ENCODE data around the gene PADI1.

Gene PADI1

DNA sequence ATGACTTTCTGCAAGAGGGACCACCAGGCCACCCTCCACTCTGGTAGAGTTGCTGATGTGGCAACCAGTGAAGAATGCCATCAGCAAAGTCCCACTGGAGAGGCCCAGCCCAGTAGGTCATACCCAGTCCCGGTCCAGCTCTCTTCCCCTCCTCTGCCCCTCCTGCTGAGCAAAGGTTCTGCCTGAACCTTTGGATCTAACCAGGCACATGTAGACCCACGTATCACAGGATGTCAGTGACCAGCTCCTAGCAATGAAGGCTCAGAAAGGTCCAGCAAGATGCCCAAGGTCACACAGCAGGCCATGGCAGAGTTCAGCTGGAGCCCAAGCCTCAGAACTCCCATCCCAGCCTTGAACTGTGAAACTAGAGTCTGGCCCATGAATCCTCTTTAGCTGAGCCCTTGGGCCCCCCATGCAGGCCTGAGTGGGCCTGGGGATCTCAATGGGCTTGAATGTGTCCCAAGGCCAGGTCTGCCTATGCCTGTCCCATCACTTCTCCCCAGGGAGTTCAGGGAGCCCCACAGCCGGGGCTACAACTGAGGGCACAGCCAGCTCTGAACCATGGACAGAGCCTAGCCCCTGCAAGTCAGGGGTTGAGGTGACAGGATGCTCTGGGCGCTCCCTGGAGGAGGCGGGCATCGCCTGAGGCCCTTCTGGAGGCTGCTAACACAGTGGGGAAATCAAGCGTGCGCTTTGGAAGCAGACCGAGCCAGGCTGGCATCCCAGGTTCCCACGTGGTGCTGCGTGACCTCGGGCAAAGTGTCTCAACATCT is 21.4 kb upstream of the PADI1 start:
- no peak for DNase-seq (ENCODE audit: low spot score)

DNA sequence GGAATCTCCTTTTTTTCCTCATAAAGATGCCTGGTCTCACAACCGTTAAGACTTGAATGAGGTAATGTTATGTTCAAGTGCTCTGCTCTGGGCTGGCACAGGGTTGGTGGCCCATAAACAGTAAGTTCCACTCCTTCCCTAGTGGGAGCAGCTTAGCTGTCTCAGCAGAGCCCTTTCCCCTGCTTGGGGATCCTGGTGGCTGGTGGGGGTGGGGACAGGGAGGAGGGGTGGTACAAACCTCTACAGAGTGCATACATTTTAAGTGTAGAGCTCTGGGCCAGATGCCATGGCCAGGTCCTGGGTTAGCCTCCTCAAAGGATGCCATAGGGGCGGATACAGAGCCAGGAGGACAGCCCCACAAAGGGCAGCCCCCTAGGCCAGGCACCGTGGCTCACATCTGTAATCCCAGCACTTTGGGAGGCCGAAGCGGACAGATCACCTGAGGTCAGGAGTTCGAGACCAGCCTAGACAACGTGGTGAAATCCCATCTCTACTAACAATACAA is 20.7 kb upstream of the PADI1 start:
- DNase-seq (ENCODE audit: low spot score) = no peak

DNA sequence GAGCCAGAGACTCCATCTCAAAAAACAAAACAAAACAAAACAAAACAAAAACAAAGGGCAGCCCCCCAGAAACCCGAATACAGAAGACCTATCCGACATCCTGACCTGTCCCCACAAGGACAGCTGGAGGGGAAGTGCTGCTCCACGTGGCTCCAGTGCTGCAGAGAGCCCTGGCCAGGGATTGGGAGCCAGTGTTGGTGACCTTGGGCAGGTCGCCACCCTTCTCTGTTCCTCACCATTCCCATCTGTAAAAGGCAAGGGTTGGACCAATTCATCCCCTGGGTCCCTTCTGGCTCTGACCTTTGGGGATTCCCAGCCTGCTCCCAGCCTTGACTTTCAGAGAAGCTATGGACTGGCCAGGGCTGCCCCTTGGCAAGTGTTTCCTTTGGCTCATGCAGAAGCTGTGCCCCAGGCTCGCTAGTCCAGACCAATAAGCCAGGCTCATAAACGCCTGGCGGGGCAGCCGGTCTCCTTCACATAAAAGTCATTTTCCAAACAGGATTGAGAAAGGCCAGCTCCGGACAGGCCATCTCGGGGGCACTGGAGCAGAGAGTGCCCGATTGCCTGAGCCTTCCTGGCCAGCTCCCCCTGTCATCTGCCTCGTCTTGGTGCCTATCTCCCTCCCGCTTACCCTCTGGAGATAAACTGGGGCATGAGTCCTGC is 20.0 kb upstream of the PADI1 start:
- no peak for DNase-seq (ENCODE audit: low spot score)

DNA sequence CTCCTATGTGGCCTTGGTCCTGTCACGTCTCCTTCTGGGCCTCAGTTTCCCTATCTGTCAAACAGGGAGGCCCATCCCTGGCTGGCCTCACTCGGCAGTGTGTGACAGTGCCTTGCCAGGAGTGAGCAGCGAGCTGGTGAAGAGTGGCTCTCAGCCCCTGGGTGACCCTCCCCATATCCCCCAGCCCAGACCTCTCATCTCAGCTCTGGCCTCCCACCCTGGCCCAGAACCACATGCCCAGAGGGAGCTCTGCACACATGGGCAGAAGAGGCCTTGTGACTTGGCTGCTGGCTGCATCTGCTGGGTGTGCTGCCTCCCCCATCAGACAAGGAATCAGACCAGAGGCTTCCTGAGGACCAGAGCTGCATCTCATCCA is 19.5 kb upstream of the PADI1 start:
- DNase-seq (ENCODE audit: low spot score) = no peak

DNA sequence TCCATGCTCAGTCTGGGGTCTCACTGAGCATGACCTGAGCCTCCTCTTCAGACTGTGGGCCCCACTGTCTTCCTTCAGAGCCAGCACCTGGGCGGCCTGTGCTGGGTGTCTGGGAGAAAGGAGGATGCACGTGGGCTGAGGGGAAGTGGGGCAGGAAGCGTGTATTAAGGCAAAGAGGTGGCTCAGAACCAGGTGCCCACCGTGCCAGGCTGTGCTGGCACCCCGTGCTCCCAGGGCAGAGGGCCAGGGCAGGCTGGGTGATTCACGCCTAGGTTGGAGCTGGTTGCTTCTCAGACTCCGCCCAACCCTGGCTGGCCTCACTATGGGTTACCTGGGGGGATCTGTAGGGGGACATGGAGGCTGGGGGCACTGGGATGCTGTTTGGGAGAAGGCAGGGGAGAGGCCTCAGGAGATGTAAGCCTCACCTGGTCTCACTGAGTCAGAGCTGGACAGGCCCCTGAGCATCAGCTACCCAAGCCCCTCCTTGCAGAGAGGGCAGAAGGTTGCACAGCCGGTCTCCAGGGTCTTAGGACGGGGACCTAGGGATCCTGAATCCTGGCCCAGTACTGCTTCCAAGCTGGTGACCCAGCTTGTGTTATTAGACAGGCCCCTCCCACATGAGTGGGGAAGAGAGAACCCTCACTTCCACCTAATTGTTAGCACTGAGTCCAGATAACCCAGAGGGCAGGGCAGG is 18.6 kb upstream of the PADI1 start:
- no peak for DNase-seq (ENCODE audit: low spot score)

DNA sequence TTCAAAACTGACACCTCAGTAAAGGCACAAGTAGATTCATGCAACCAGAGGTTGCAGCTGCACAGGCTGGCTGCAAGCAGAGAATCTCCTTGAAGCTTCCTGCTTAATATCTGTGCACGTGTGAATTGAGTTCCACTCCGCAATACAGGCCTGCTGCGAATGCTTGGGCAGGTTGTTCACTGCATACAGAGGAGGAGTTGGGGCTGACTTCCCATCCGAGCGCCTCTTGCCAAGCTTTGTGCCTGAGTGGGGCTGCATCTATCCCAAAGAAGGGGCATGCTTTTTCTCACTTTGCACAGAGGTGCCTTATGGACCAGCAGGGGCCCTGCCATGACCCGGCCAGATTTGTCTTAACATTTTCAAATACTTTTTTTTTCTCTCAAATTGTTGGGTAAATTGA is 17.9 kb upstream of the PADI1 start:
- DNase-seq (ENCODE audit: low spot score) = no peak

DNA sequence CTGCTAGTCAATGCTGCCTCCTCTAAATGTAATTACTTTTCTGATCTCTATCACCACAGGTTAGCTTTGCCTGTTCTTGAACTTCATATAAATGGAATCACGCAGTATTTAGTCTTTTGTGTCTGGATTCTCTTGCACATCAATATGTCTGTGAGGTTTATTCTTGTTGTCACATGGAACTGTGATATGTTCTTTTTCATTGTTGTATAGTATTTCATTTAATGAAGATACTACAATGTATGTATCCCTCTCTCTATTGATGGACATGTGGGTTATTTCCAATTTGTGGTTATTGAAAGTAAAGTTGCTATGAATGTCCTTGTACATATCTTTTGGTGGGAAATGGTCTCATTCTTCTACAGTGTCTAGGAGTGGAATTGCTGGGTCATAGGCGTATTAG is 16.7 kb upstream of the PADI1 start:
- DNase-seq (ENCODE audit: low spot score) = no peak

DNA sequence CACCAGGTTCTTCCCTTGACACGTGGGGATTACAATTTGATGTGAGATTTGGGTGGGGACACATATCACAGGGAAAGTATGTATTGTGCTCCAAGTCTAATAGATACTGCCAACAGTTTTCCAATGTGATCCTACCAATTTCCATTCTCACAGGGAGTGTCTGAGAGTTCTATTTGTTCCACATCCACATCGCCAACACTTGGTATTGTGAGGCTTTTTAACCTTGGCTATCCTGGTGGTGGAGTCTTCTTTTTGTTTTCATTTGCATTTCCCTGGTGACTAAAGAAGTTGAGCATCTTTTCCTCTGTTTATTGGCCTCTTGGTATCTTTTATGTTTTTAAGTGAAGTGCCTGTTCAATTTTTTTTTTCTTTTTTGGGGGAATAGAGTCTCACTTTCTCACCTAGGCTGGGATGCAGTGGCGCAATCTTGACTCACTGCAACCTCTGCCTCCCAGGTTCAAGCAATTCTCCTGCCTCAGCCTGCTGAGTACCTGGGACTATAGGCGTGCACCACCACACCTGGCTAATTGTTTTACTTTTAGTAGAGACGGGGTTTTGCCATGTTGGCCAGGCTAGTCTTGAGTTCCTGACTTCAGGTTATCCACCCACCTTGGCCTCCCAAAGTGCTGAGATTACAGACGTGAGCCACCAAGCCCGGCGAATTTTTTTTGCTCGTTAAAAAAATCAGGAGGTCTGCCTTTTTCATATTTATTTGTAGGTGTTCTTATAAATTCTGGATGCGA is 15.9 kb upstream of the PADI1 start:
- DNase-seq (ENCODE audit: low spot score) = no peak

DNA sequence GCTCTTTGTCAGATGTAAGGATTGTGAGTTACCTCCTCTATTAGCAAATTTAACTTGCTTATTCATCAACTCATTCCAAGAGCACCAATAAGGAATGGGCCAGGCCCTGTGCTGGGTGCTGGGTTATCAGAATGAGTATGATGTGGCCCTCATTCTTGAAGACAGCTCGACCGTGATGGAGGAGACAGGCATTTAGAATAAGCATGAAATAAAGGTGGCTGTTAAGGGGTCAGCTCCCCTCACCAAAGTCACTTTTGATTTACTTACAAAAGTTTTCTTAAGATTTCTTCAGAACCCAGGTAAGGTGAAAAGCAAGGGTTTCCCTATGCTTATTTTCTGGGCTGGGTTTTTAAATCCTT is 15.3 kb upstream of the PADI1 start:
- DNase-seq (ENCODE audit: low spot score) = no peak

DNA sequence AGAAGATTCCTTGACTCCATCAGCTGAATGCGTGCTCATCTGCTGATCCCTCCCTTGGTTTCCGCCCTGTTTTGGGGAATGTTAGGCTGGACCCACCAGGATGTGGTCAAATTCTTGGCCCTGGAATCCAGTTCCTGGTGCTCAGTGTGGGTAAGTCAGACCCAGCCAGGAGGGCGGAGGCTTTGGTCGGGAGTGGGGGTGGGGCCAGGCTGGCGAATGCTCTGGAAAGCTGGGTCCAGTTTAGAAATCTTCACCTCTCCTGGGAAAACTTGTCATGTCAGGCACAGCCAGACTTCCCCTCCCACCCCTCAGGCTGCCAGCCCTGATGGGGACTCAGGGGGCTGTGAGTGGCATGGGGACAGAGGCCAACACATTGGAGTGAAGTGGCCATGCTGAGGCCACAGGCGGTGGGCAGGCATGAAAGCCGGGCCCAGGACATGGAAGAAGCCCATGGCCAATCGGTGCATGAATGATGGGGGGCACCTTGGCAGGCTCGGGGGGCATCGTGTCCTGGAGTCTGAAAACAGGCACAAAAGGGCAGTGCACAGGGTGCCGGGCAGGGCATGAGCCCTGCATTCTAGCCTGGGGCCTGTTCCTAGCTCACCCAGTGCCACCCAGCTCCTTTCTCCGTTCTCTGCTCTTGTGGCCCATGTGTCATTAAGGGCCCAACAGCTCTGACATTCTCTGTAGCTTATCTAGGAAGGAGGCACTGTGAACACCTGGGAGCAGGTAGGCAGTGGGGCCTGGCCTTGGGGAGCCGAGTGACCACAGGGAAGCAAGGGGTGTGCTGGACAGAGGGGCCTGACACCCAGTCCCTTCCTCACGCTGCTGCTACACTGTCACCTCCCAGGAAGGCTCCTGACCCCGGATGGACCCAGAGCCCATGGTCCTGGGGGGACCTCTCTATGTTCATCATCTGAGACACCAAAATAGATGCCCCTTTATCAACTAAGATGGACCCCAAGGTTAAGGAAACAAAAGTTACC is 14.6 kb upstream of the PADI1 start:
- DNase-seq (ENCODE audit: low spot score) = no peak

DNA sequence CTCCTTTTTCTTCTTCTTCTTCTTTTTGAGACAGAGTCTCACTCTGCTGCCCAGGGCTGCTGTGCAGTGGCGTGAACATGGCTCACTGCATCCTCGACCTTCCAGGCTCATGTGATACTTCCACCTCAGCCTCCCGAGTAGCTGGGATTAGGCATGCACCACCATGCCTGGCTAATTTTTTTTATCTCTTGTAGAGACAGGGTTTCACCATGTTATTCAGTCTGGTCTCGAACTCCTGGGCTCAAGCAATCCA is 13.0 kb upstream of the PADI1 start:
- DNase-seq (ENCODE audit: low spot score) = no peak

DNA sequence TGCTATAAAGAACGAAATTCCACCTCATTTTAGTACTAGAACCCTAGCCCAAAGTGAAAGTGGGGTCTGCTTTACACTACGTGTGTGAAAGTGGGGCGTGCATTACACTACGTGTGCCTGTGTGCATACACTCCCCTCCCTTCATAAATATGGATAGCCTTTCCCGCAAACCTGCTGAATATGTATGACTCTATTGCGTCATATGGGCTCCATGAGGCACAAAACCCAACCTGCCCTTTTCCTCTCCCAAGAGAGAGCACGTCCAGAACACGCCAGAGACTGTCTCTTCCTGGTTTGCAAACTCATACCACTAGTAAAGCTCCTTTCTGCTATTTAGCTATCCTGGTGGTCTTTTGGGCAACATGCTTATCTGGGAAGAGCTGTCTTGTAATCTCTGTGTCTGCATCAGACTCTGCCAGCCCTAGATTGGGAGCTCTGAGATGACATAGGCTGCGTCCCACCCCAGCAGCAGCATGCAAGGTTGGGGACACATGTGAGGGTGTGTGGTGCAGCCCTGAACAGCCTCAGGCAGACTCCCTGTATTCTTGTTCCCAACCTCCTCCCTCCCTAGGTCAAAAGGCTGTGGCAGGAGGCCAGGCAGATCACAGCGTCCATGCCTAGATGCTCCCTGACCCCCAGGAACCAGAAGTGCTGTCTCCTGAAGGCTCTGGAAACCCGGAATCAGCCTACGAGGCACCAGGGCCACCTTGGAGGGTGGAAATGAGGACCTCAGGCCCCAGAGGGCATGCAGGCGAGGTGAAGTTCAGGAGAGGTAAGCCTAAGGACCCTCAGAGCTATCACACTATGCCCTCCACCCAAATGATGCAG is 12.3 kb upstream of the PADI1 start:
- DNase-seq (ENCODE audit: low spot score) = no peak

DNA sequence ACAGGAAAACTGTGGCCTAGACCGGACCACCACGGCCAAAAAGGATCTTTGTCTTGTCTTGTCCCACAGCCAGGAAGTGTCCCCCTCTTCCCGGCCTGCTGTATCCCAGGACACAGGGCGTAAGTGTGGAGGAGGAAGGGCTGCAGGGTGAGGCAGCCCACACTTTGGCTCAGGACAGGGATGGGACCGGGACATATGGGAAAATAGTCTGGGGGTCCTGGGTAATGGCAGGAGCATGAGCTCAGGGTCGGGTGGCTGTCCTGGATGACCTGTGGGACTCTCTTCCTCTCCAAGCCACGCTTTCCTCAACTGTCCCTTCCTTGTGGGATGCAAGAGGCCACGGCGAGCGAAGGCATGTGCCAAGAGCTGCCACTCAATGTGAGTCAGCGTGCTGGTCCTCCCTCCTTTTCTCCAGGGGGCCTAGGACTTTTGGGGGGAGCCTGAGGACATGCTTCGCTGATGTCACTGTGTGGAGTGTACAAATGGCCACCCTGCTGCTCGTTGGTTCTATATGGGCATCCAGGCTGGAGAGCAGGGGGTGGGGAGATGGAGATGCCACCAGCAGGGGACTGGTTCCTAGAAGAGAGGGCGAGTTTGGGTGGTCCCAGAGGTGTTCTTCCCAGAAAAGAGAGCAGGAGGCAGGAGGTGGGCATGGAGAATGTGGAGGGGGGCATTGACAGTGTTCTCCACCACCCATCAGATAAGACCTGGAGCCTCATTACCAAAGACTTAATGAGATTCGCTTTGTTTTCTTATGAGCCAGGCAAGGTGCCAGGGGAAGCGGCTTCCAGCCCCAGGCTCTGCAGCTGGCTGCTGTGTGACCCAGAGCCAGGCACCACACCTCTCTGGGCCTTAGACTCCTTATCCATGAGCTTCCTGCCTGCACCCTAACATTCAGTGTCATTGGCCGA is 11.5 kb upstream of the PADI1 start:
- no peak for DNase-seq (ENCODE audit: low spot score)

DNA sequence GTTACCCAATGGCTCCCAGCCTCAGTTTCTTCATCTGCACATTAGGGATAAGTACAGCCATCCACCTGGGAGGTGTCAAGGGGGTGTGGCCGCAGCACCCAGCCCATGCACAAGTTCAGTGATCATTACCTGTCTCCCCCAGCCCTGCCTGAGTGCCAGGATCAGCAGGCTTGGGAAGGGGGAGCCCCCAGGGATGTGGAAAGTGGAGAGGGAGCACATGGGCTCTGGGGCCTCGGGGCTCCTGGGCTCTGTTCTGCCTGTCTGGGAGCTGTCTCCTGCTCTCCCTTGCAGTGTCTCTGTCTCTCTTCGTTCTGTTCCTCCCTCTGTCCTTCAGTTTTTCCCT is 10.8 kb upstream of the PADI1 start:
- no peak for DNase-seq (ENCODE audit: low spot score)

DNA sequence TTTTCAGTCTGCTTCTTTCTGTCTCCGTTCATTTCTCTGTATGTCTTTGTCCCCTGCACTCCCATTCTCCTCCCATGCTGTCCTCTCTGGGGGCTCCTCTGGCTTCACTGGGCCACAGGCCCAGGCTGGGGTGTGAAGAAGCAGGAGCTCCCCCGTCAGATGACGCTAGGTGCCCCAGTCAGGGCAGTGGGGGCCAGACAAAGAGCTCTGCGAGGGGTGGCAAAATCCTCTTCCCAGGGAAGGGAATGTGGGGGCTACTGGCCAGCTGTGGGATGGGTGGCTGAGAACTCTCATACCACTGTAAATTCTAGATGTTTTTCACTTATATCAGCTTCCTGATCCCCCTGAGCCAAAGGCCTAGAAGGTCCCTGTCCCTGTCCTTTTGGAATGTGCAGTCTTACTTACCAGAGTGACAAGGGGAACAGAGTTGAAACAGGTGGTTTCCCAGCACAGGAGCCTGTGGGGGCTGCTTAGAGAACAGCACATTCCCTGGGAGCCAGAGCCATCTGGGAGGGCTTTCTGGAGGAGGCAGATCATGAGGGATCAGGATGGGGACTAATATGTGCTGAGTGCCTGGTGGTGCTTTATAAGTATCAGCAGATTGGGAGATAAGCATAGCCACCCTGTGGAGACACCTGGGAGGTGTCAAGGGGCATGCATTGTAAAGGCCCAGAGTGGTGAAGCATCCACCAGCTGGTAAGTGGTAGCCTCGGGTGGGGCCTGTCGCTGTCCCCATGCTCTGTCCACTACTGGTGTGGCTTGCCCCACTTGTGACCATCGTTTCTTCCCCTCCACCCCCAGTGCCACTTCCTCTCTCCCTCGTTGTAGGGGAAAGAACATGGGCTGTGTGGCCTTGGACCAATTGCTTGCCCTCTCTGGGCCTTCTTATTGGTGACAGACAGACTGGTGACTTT is 10.1 kb upstream of the PADI1 start:
- no peak for DNase-seq (ENCODE audit: low spot score)

DNA sequence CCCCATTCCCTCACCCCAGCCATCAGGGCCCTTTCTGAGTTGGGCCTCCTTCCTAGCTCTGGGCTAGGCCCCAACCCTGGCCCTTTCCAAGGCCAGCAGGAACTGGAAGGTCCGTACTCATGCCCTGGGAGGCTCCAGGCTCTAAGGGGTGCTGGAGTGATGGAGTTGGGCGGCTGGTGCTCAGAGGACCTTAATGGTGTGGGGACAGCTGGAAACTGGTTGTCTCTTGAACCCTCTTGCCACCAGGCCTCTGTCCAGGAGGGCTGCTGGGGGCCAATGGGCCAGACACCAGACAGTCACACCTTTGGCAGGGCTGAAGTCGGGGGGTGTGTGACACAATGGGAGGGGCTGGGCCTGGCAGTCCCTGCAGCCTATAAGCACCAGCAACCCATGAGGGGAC is 9.2 kb upstream of the PADI1 start:
- no peak for DNase-seq (ENCODE audit: low spot score)

DNA sequence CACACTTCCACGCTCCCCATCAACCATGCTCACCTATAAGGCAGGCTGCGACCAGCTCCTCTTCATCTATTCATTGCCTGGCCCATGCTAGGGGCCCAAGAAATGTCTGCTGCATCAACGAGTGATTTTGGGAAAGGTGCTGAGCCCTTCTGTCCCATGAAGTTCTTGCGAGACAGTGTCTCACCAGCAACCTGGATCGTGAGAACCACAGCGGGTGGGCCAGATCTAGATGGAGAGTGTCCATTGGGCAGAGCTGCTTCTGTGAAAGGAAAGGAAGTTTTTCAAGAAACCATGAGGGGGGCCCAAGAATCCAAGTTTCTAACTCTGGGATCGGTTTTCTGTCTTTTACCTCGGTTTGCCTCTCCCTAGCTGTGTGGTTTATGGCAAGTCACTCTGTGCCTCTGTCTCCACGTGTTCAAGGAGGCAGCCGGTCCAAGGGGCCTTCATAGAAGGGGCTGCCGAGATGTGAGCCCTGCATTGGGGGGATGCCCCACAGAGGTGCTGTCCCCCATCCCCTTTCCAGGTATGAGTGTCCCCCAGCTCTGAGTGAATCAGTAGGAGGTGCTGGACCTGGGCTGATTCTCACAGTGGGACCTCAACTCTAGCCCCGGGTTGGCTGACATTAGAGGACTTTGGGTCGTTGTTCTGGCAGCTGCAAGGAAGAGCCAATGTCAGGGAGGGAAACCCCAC is 8.3 kb upstream of the PADI1 start:
- no peak for DNase-seq (ENCODE audit: low spot score)

DNA sequence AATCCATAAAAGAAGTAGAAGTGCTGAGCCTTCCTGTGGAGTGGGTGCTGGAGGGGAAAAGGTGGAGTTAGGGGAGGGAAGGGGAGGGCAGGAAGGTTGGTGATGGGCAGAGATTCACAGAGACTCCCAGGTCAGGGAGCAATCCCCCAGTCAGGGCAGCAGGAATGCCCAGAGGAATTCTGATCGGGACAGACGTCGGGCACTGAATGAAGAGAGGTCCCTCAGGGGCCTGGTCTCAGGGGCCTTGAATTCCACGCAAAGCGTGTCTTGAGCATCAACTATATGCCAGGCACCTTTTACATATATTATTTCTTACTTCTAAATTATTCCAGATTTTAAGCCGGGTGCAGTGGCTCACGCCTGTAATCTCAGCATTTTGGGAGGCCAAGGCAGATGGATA is 7.2 kb upstream of the PADI1 start:
- DNase-seq (ENCODE audit: low spot score) = no peak

All from kidney capillary endothelial cell (primary cell).